Measurements from ENCODE around the gene PPIL4.
"Not testable (repeated sequence)": the region's sequence is repeated elsewhere in the genome, so short reads cannot be mapped to it uniquely, and the experiment has no call there.

The PPIL4 gene

GRCh38 chr6:149529650-149530049 is 16.2 kb downstream of the PPIL4 start:
- no peak for DNase-seq (ENCODE audit: low spot score)

GRCh38 chr6:149515494-149515893 is 30.3 kb downstream of the PPIL4 start:
- DNase-seq (ENCODE audit: low spot score) = no peak

GRCh38 chr6:149513915-149514314 is 31.9 kb downstream of the PPIL4 start:
- DNase-seq (ENCODE audit: low spot score) = no peak

GRCh38 chr6:149510793-149511512 is 34.9 kb downstream of the PPIL4 start:
- no peak for DNase-seq (ENCODE audit: low spot score)

- no peak for DNase-seq (ENCODE audit: low spot score)
Measured at GRCh38 chr6:149508485-149508884, 37.4 kb downstream of the PPIL4 start.

- DNase-seq (ENCODE audit: low spot score) = no peak
Measured at GRCh38 chr6:149503872-149504271, 42.0 kb downstream of the PPIL4 start.

- DNase-seq (ENCODE audit: low spot score) = no peak
Measured at GRCh38 chr6:149503276-149503675, 42.6 kb downstream of the PPIL4 start.

GRCh38 chr6:149501768-149502167 is 44.1 kb downstream of the PPIL4 start:
- no peak for DNase-seq (ENCODE audit: low spot score)

- DNase-seq (ENCODE audit: low spot score) = no peak
Measured at GRCh38 chr6:149501201-149501600, 44.6 kb downstream of the PPIL4 start.

- no peak for DNase-seq (ENCODE audit: low spot score)
Measured at GRCh38 chr6:149500096-149500495, 45.7 kb downstream of the PPIL4 start.

- DNase-seq (ENCODE audit: low spot score) = no peak
Measured at GRCh38 chr6:149499066-149499465, 46.8 kb downstream of the PPIL4 start.

GRCh38 chr6:149497365-149497764 is 48.5 kb downstream of the PPIL4 start:
- no peak for DNase-seq (ENCODE audit: low spot score)

GRCh38 chr6:149496597-149496996 is 49.2 kb downstream of the PPIL4 start:
- not testable (repeated sequence) for DNase-seq (ENCODE audit: low spot score)

GRCh38 chr6:149495349-149496016 is 50.4 kb downstream of the PPIL4 start:
- not testable (repeated sequence) for DNase-seq (ENCODE audit: low spot score)

GRCh38 chr6:149494810-149495209 is 51.0 kb downstream of the PPIL4 start:
- DNase-seq (ENCODE audit: low spot score) = not testable (repeated sequence)

GRCh38 chr6:149493761-149494320 is 52.0 kb downstream of the PPIL4 start:
- DNase-seq (ENCODE audit: low spot score) = no peak

GRCh38 chr6:149492798-149493343 is 53.0 kb downstream of the PPIL4 start:
- DNase-seq (ENCODE audit: low spot score) = no peak

- no peak for DNase-seq (ENCODE audit: low spot score)
Measured at GRCh38 chr6:149489967-149490366, 55.9 kb downstream of the PPIL4 start.

GRCh38 chr6:149488815-149489214 is 57.0 kb downstream of the PPIL4 start:
- DNase-seq (ENCODE audit: low spot score) = no peak

GRCh38 chr6:149487316-149487715 is 58.5 kb downstream of the PPIL4 start:
- DNase-seq (ENCODE audit: low spot score) = no peak

- DNase-seq (ENCODE audit: low spot score) = peak; percentile 33
Measured at GRCh38 chr6:149484733-149485700, 60.8 kb downstream of the PPIL4 start, which contains the start of gene ZC3H12D. Gene ZC3H12D, minus strand, starts transcription at chr6:149485014. Its CDS starts 10,471 bp downstream, at chr6:149474543.

Measured in kidney capillary endothelial cell (primary cell).